ENCODE measurements around the gene WASF3. TPM values are rescaled to one million over a fixed set of nuclear protein-coding genes. Genes with fewer than 3 reads are reported as not detected.

WASF3 gene
- total and polyA plus RNA-seq, 3 donors from 2014 or later, result 27.3 to 36.2 (median 30.8) TPM

DNA sequence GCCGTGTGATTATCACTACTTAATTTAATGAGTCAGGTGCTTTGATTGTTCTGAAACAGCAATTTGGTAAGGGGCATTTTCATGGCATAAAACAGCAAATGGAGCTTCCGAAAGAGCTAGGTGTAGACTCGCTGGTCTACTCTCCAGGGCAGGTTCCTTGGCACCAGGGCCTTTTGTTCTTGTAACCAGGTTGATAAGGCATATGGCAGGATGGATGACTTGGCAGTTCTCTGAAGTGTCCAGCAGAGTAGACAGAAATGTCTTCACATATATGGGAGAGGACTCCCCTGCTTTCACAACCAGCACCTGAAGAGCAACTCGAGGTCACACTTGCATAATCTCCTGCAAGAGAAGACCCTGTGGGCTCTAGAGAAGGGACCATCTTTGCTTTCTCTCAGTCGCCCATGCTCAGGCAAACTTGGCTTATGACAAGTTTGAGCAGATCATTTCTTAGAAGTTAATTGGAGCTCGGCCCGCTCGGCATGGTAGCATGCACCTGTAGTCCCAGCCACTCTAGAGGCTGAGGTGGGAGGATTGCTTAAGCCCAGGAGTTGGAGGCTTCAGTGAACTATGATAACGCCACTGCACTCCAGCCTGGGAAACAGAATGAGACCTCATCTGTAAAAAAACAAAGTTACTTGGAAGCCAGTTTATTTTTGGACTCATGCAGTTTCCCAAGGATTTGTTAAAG lies 23.3 kb upstream of the WASF3 start:
- Histone ChIP-seq H3K27me3 (no peaks in the 10 kb centered on the region), H3K27ac (no peak overlapping the region), H3K9me3 (no peaks in the 10 kb centered on the region), H3K4me1 (no peaks in the 10 kb centered on the region), H3K4me3 (no peak overlapping the region), H3K36me3 (ENCODE audit: low read depth, missing control alignments) (no peaks in the 10 kb centered on the region)
- intact Hi-C loops (cut with DNase I; ENCODE audit: low total_unique reads), result no loop called here
- DNase-seq, result no peak
- WGBS, 2 donors, result 88 to 91% methylated on average over 9 of the region's 9 CpGs
- TF ChIP-seq, protein P1, sequence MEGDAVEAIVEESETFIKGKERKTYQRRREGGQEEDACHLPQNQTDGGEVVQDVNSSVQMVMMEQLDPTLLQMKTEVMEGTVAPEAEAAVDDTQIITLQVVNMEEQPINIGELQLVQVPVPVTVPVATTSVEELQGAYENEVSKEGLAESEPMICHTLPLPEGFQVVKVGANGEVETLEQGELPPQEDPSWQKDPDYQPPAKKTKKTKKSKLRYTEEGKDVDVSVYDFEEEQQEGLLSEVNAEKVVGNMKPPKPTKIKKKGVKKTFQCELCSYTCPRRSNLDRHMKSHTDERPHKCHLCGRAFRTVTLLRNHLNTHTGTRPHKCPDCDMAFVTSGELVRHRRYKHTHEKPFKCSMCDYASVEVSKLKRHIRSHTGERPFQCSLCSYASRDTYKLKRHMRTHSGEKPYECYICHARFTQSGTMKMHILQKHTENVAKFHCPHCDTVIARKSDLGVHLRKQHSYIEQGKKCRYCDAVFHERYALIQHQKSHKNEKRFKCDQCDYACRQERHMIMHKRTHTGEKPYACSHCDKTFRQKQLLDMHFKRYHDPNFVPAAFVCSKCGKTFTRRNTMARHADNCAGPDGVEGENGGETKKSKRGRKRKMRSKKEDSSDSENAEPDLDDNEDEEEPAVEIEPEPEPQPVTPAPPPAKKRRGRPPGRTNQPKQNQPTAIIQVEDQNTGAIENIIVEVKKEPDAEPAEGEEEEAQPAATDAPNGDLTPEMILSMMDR (IDR thresholded peaks at IDR 0.05), result no peak
- TF ChIP-seq POLR2A (IDR thresholded peaks at IDR 0.05), result no peak

DNA sequence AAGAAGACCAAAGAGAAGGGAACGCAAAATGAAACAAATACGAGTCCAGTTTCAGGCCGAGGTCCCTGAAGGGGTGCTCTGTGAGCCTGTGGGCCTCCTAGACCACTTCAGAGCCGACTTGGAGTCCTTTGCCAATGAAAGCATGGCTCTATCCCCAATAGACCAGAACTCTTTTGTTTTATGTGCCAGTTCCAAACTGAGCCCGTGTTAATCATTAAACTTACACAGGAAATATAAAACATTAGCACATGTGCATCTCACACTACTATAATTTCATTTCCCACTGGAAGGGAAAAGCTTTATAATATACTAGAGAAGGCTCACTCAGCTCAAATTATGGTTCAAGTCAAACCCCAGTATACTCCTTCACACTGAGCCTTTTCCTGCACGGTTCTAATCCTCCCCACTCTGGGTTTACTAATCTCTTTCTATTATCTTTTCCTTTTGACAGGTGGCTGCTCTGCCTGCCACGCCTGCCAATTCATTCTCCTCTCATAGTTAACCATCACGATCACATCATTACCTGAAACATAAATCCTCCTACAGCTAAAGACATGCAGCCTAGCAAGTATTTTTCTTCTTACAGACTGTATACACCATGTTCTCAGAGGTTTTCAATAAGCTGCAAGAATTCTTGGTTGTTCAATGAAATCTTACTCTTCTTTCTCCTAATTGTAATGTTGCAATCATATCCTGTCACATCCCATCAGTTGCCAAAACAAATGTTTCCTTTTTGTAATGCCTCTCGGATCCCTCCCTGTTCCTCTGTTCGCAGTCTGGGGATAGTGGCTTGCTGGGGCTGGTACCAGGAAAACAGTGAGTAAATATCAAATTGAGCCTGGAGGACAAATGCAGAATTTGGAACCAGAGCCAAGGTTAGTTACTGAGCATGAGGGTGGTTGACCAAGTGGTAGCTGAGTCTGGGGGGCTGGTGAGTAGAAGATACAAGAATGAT lies 18.8 kb upstream of the WASF3 start:
- no peaks in the 10 kb centered on the region for H3K27me3 ChIP-seq
- no peaks in the 10 kb centered on the region for H3K36me3 ChIP-seq (ENCODE audit: low read depth, missing control alignments)
- no peaks in the 10 kb centered on the region for H3K9me3 ChIP-seq
- TF ChIP-seq, protein P1 (IDR thresholded peaks at IDR 0.05), result no peak
- no peak for TF ChIP-seq POLR2A (IDR thresholded peaks at IDR 0.05)
- H3K4me3 ChIP-seq, result no peak overlapping the region
- no peak overlapping the region for H3K27ac ChIP-seq
- no peaks in the 10 kb centered on the region for H3K4me1 ChIP-seq
- intact Hi-C loops (cut with DNase I; ENCODE audit: low total_unique reads), result no loop called here
- DNase-seq, result no peak
- WGBS, 2 donors, result 55 to 56% methylated on average over 10 of the region's 10 CpGs

DNA sequence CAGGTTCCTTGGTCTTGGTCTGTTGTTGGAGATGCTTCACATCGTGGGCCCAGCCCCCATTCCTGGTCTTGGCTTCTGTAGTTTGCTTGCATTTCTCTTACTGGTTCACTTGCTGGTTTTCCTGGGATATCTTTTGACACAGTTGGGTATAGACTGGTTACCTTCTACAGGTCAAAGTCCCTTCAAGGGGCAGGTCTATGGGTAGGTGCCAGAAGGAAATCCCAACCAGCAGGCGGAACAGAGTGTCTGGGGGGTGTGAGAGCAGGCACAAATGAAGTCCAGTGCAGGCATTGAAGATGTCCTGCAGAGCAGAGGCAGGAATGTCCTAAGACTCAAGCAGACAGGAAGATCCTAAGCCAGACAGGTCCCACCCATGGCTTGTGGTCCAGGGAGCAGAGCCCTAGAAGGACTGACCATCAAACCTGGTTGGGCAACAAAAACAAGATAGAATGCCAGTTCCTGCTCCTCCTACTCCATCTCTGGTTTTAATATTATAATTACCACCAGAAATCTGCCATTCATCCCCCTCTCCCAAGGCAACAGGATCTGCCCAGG lies 17.7 kb upstream of the WASF3 start:
- intact Hi-C loops (cut with DNase I; ENCODE audit: low total_unique reads), result no loop called here
- DNase-seq, result no peak
- H3K4me3 ChIP-seq, result no peak overlapping the region
- H3K9me3 ChIP-seq, result no peaks in the 10 kb centered on the region
- WGBS, 2 donors, result 97% methylated on average over 2 of the region's 2 CpGs
- H3K4me1 ChIP-seq, result no peaks in the 10 kb centered on the region
- H3K27ac ChIP-seq, result no peak overlapping the region
- TF ChIP-seq, protein P1 (IDR thresholded peaks at IDR 0.05), result no peak
- TF ChIP-seq POLR2A (IDR thresholded peaks at IDR 0.05), result no peak
- no peaks in the 10 kb centered on the region for H3K36me3 ChIP-seq (ENCODE audit: low read depth, missing control alignments)
- H3K27me3 ChIP-seq, result no peaks in the 10 kb centered on the region

DNA sequence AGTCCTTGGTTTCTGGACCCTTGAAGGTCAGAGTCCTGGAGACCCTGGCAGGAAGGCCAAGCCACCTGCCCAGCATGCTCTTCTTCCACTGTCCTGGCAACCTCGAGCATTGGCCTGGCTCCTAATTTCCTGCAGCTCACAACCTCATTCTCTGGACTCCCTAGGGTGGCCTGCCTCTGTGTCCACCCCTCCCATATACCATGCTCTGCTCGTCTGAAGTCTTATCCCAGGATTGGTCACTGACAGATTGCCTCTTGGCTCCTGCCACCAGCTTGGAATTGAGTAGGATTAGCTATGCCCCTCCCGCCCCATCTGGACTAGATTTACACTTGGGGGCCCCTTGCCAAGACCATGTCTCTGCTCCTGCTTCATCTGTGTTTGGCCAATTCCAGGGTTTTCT lies 17.1 kb upstream of the WASF3 start:
- no peaks in the 10 kb centered on the region for H3K4me1 ChIP-seq

More for the DNA sequence above, 17.1 kb upstream of the WASF3 start:
- H3K36me3 ChIP-seq (ENCODE audit: low read depth, missing control alignments), result no peaks in the 10 kb centered on the region
- no peak for TF ChIP-seq POLR2A (IDR thresholded peaks at IDR 0.05)
- TF ChIP-seq, protein P1 (IDR thresholded peaks at IDR 0.05), result no peak
- H3K27ac ChIP-seq, result no peak overlapping the region
- H3K4me3 ChIP-seq, result no peak overlapping the region
- no peak for DNase-seq
- 50 to 56% methylated on average over 3 of the region's 3 CpGs for WGBS, 2 donors
- H3K9me3 ChIP-seq, result no peaks in the 10 kb centered on the region
- no peaks in the 10 kb centered on the region for H3K27me3 ChIP-seq
- intact Hi-C loops (cut with DNase I; ENCODE audit: low total_unique reads), result no loop called here
